Measurements from ENCODE around the gene FTCDNL1.

FTCDNL1 gene

GRCh38 chr2:199841409-199841808 is 9.6 kb downstream of the FTCDNL1 start:
- DNase-seq, result no peak

GRCh38 chr2:199838399-199838798 is 12.6 kb downstream of the FTCDNL1 start:
- DNase-seq, result no peak

- DNase-seq, result no peak
These were observed 14.0 kb downstream of the FTCDNL1 start for GRCh38 chr2:199836943-199837342.

GRCh38 chr2:199833525-199833924 is 17.5 kb downstream of the FTCDNL1 start:
- no peak for DNase-seq

- DNase-seq, result no peak
These were observed 20.5 kb downstream of the FTCDNL1 start for GRCh38 chr2:199830531-199830930.

GRCh38 chr2:199829628-199830027 is 21.4 kb downstream of the FTCDNL1 start:
- DNase-seq, result no peak

GRCh38 chr2:199819746-199820145 is 31.2 kb downstream of the FTCDNL1 start:
- DNase-seq, result no peak

- no peak for DNase-seq
These were observed 32.2 kb downstream of the FTCDNL1 start for GRCh38 chr2:199818754-199819153.

GRCh38 chr2:199818026-199818425 is 33.0 kb downstream of the FTCDNL1 start:
- no peak for DNase-seq

GRCh38 chr2:199814817-199815211 is 36.2 kb downstream of the FTCDNL1 start:
- DNase-seq, result no peak

- no peak for DNase-seq
These were observed 36.7 kb downstream of the FTCDNL1 start for GRCh38 chr2:199814101-199814816.

- no peak for DNase-seq
These were observed 38.5 kb downstream of the FTCDNL1 start for GRCh38 chr2:199812493-199812892.

- DNase-seq, result no peak
These were observed 39.6 kb downstream of the FTCDNL1 start for GRCh38 chr2:199811346-199811745.

- DNase-seq, result no peak
These were observed 40.4 kb downstream of the FTCDNL1 start for GRCh38 chr2:199810422-199811171.

- no peak for DNase-seq
These were observed 43.0 kb downstream of the FTCDNL1 start for GRCh38 chr2:199807966-199808365.

GRCh38 chr2:199806179-199806578 is 44.8 kb downstream of the FTCDNL1 start:
- DNase-seq, result no peak

GRCh38 chr2:199804831-199805230 is 46.2 kb downstream of the FTCDNL1 start:
- no peak for DNase-seq

- DNase-seq, result no peak
These were observed 52.0 kb downstream of the FTCDNL1 start for GRCh38 chr2:199798831-199799580.

- no peak for DNase-seq
These were observed 53.3 kb downstream of the FTCDNL1 start for GRCh38 chr2:199797431-199798403.

GRCh38 chr2:199792381-199792780 is 58.6 kb downstream of the FTCDNL1 start:
- DNase-seq, result no peak

GRCh38 chr2:199791326-199791725 is 59.7 kb downstream of the FTCDNL1 start:
- no peak for DNase-seq

- DNase-seq, result no peak
These were observed 66.5 kb downstream of the FTCDNL1 start for GRCh38 chr2:199784512-199784911.
